Left renal cortex interstitium (tissue), 4 donors: ENCODE results near the gene PSMD8. TPM values are rescaled to one million over a fixed set of nuclear protein-coding genes. Genes with fewer than 3 reads are reported as not detected.

ENCODE experiments used
- DNase-seq, 4 donors: peaks; one replicate each; pipeline ENCODE4 v3.0.0-alpha.2; 2013; ENCODE audit warnings: low read depth in 4 of 4, low spot score in 2 of 4, missing footprints in 1 of 4
- polyA plus RNA-seq, 4 donors: library from polyadenylated mRNA; unstranded; fragments of 120-200 nt; gene quantifications; one replicate each; pipeline ENCODE4 v1.2.1, GENCODE V29; 2013; ENCODE audit not compliant: insufficient read length in 4 of 4

PSMD8 gene
- polyA plus RNA-seq, 4 donors, result 150 to 193 (median 165) TPM

DNA sequence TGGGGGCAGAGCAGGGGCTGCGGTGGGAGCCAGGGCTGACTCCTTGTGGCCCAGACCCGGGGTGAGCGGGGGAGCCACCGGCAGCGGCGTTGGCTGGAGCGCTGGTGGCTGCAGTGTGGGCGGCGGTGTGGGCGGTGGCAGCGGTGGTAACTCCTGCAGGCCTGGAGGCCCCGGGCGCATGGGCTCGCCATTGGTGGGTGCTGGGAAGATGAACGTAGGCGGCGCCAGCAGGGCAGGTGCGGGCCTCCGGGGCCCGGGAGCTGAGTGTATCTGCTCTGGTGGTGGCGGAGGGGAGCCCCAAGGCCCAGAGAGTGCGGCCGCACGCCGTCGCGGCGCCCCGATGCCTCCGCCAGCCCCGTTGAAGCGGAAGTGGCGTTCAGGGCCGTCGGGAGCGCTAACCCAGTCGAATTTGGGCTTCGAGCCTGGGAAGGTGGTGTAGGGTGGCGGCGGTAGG lies 11.5 kb downstream of the PSMD8 start:
- DNase-seq, result no peak

GRCh38 chr19:38386300-38386970 lies 12.1 kb downstream of the PSMD8 start:
- DNase-seq, result no peak

GRCh38 chr19:38386971-38387549 lies 12.7 kb downstream of the PSMD8 start:
- no peak for DNase-seq

DNA sequence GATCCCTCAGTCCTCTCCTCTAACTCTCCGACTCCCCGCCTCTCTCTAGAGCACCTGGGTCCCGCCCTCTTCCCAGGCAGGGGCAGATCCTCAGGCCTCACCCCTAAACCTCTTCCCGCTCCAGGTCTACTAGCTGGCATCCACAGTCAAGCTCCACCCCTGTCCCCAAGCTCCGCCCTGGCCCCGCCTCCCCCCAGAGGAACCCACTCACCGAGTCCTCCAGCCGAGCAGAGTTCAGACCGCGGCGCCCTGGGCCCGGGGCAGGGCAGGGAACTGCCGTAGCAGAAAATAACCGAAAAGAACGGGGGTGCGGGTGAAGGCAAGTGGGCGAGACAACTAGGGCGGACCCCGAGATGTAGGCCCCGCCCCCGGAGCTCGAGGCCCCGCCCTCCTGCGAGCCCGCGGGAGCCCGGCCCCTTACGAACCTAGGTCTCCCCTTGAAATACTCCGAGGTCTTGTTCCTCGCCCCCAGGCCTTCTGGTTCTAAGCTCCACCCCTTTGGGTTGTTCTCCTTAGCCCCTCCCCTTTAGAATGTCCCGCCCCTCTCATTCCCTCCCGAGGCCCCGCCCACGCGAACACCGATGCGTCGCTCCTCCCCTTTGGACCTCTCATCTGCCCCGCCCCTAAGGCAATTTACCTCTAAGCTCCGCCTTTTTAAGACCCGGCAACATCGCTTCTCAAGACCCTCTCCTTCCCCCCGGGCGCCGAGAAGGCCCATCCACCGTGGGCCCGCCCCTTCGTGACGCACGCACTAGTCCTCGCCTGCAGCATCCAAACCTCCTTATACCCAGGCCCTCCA lies 13.4 kb downstream of the PSMD8 start, which contains the start of gene GGN:
Gene GGN, minus strand, starts transcription at position 485 of the 799 bp plus-strand sequence. CDS start 773 bp downstream, outside the sequence.
- DNase-seq, result peak in 2 of 4 donors; percentile 55 to 58

DNA sequence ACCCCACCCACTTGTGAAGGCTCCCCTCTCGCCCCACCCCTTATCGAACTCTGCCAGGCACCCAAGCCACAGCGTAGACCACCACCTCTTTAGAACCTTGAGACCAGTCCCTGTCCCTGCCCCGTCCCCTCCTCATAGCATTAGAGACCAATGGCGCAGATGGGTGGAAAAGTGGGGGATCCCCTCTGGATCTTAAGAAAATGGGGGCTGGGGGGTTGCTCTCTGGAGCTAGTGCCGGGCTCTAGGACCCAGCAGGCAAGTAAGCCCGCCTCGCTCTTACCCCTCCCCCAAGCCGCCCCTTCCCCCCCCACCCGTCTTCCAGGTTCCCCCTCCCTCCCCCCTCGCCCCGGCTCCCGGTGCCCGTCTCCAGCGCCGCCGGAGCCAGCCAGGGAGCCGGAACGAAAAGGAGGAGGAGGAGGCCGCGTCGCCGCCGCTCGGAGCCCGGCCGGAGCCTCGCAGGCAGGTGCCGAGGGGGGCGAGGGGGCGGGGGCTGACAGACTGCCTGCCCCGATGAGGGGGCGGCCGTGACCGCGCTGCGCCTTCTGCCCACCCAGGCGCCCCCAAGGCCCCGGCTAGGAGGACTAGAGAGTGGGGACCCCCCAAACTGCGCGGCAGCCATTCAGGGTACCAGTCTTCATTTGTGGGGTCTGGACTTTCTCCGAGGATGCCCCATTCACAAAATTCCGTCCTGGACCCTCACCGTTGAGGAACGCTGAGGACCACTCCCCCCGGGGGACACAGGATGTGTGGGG lies 14.2 kb downstream of the PSMD8 start, which contains the start of gene SPRED3:
Gene SPRED3, plus strand, starts transcription at position 349 of the 752 bp plus-strand sequence. CDS start 1,606 bp downstream, outside the sequence.
- peak in 1 of 4 donors; percentile 54 for DNase-seq

DNA sequence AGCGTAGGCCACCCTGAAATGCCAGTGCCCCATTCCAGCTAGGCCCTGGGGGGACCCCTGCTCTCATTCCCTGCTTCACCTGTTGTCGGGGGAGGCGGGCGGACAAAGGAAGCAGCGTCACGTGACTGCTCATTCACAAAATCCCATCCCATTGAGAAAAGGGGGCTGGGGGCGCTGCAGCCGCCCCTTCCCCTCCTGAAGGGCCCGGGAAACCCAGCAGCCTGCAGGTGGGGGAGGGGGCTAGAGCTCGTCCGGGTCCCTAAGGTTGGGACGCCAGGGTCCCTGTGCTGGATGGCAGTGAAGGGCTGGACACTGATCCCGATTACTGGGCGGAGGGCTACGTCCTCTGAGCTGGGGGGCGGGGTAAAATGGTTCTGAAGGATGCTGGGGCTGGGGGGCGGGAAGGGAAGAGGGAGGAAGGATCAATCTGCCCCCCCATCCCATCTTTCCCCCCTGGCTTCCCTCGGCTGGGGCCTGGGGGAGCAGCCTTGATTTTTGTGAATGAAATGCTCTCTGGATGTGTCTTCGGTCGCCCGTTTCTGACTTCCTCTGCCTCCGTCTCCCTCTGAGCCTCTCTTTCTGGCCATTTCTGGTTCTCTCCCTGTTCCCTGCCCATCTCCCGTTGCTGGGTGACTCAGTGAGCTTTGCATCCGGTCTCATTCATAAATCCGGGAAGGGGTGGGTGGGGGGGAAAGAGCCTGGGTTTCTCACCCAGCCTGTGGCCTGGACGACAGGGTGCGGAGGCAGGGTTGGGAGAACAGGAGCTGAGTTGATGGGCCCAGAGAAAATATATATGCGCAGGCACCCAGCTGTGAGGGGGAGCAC lies 14.9 kb downstream of the PSMD8 start:
- DNase-seq, result no peak

DNA sequence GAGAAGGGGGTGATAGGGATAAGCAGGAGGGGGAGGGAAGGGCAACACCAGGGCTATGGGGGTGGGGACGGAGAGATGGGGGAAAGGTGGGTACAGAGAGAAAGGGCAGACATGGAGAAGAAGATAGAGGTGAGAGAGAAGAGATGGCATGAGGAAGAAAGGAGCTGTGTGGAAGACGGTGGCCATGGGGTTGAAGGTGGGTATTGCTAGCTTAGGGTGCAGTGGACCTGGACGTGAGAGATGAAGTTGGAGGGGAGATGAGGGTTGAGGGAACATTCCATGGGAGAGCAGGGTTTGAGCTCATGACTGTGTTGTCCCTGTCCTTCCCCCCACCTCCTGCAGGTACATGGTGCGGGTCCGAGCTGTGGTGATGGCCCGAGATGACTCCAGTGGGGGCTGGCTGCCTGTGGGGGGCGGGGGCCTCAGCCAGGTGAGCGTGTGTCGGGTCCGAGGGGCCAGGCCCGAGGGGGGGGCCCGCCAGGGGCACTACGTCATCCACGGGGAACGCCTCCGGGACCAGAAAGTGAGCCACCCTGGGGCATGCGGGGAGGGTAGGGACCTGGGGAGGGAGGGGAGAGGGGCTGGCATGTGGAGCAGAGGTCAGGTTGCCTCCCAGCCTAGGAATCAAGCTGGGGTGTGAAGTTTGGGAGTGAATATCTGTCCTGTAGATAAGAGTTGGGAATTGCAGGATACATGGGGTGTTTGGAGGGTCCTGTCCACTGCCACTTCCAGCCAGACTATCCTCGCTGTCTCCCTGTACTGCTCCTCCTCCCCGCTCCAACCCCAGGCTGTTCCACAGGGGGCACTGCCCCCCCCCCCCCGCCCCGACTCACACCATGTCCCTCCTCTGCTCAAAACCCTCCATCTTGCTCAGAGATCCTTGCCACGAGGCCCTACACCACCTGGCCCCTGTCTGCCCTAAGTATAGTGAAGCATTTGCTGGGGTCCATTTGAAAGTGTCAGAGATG lies 15.9 kb downstream of the PSMD8 start:
- DNase-seq, result no peak

GRCh38 chr19:38391911-38392464 lies 17.6 kb downstream of the PSMD8 start:
- DNase-seq, result no peak

DNA sequence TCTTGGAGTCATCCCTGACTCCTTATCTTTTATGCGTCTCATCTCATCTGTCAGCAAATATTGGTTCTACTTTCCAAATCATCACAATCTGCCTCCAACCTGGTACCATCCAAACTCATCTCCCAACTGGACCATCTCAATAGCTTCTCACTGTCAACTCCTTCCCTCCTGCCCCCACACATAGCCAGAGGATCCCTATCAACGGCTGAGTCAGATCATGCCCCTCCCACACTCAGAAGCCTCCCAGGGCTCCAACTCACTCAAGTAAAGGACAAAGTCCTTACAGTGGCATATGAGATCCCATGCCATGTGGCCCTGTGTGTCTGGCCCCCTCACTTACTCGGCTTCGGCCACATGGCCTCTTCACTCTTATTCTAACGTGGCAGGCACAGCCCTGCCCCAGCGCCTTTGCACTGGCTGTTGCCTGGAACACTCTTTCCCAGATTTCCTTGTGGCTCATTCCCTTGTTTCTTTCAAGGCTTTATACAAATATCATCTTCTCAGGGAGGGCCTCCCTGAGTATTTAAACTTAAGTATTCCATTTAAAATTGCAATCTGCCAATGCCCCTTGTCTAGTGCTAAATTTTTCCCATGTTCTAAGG lies 18.4 kb downstream of the PSMD8 start:
- no peak for DNase-seq

- no peak for DNase-seq
Measured at GRCh38 chr19:38394488-38394887, 20.1 kb downstream of the PSMD8 start.

DNA sequence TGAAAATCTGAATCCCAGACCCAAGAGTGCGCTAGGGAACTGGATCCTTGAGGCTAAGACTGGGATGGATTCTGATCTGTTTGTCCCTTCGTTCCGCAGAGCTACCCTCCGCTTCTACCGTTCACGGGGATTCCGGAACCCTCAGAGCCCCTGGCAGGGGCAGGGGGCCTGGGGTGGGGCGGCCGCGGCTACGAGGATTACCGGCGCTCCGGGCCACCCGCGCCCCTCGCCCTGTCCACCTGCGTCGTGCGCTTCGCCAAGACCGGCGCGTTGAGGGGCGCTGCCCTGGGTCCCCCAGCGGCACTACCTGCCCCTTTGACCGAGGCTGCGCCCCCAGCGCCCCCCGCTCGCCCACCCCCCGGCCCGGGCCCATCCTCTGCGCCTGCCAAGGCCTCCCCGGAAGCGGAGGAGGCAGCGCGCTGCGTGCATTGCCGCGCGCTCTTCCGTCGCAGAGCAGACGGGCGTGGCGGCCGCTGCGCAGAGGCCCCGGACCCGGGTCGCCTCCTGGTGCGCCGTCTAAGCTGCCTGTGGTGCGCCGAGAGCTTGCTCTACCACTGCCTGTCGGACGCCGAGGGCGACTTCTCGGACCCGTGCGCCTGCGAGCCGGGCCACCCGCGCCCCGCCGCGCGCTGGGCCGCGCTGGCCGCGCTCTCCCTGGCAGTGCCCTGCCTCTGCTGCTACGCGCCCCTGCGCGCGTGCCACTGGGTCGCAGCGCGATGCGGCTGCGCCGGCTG lies 21.2 kb downstream of the PSMD8 start:
- DNase-seq, result no peak

DNA sequence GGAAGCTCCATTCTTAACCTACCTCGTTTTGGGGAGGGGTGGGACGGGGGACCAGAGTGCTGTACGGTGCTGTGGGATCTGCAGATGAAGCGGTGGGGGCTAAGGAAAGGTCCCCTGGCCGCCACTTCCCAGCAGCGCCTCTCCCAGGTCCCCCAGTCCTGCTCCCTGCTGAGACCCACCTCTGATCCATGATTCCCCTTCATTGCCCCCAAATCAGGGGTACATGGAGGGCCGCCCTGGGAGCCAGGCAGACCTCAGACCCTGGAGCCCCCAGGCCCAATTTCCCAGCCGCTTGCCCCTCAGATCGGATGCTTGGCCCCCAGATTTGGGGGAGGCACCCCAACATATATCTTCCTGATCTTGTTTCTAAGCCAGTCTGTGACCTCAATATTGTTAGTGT lies 24.7 kb downstream of the PSMD8 start:
- DNase-seq, result no peak

GRCh38 chr19:38399537-38399936 lies 25.2 kb downstream of the PSMD8 start:
- no peak for DNase-seq

DNA sequence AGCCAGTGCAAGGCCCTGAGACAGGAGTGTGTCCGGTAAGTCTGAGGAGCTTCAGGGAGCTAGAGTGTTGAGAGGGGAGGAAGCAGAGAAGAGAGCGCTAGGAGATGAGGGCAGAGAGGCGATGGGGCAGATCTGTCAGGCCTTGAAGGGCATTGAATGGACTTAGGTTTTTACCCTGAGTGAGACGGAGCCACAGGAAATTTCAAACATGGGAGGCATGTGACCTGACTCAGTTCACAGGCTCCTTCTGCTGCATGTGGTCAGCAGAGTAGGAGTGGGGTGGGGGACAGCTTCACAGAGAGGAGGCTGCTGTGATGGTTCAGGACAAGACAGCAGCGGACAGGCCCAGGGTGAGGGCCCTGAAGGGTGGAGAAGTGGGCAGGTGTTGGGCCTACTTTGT lies 26.0 kb downstream of the PSMD8 start:
- no peak for DNase-seq

DNA sequence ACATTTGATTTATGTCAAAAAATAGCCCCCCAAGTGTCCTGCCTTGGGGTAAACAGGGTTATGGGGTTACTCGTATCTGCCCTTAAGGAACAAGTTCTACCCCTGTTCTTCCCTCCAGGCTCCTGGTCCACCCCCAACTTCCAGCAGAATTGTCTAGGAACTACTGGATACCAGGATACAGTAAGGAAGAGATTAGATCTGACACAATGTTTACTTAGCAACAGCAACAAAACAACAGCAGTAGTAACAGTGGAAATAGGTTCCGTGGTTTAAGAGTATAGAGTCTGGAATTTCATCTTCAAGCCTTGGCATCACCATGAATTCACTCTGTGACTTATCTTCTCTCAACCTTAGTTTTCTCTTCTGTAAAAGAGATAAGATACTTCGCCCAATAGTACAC lies 26.8 kb downstream of the PSMD8 start:
- no peak for DNase-seq

- DNase-seq, result no peak
Measured at GRCh38 chr19:38402623-38402966, 28.2 kb downstream of the PSMD8 start.

DNA sequence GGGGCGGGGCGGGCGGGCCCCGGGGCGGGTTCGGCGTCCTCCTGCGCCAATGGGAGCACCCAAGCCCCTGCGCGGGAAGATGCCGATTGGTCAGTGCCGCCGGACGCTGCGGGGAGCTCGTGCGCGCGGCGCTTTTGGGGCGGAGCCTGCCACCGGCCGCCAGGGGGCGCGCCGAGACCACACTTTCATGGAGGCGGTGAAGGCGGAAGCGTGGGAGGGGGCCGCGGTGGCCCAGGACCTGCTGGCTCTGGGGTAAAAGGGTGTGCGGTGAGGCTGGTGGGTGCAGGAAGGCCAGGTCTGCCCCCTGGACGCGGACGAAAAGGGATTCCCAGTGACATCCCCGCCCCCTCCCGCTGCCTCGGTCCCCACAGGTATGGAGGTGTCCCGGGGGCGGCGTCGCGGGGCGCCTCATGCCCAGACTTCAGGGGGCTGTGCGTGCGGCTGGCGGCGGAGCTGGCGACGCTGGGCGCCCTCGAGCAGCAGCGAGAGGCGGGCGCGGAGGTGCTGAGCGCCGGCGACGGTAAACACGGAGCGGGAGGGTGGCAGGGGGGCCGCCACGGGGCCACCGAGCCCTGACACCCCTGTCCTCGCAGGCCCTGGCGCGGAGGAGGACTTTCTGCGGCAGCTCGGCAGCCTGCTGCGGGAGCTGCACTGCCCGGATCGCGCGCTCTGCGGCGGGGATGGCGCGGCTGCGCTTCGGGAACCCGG lies 28.8 kb downstream of the PSMD8 start, which contains the start of gene FAM98C:
Gene FAM98C, plus strand, starts transcription at position 127 of the 708 bp plus-strand sequence. Its CDS starts 61 bp downstream, at position 188.
- peak; percentile 82 to 95 (median 92) for DNase-seq
